GM10266 (cell line): ENCODE measurements around the gene BMPR1B.

Experiments used
- DNase-seq: peaks from one replicate; pipeline ENCODE4 v3.0.0; 2012; ENCODE audit errors: extremely low spot score
- TF ChIP-seq, protein P1 (sequence below): IDR thresholded peaks from 2 replicates; pipeline ENCODE4 v1.5.1; 2012; ENCODE audit warnings: mild to moderate bottlenecking, low read depth; ENCODE audit not compliant: control insufficient read depth, insufficient read depth; ENCODE audit errors: missing control alignments

Gene BMPR1B

DNA sequence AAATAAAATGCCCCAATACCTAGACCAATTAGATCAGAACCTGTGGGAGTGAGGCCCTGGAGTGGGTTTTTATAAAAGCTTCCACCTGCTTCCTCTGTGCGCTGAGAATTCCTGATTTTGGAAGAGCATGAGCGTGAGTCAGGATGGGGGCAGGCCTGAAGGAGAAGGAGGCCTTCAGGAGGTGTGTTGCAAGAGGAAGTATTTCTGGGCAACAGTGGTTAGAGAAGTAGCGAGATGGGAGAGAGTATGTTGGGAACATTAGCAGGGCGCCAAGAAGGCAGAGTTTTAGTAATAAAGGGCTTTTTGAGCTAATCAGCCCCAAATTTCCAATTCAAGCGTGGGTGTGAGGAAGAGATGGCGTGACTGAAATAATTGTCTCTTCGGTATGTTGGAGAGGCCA lies 441.2 kb downstream of the BMPR1B start:
- DNase-seq: no peak
- TF ChIP-seq, protein P1, sequence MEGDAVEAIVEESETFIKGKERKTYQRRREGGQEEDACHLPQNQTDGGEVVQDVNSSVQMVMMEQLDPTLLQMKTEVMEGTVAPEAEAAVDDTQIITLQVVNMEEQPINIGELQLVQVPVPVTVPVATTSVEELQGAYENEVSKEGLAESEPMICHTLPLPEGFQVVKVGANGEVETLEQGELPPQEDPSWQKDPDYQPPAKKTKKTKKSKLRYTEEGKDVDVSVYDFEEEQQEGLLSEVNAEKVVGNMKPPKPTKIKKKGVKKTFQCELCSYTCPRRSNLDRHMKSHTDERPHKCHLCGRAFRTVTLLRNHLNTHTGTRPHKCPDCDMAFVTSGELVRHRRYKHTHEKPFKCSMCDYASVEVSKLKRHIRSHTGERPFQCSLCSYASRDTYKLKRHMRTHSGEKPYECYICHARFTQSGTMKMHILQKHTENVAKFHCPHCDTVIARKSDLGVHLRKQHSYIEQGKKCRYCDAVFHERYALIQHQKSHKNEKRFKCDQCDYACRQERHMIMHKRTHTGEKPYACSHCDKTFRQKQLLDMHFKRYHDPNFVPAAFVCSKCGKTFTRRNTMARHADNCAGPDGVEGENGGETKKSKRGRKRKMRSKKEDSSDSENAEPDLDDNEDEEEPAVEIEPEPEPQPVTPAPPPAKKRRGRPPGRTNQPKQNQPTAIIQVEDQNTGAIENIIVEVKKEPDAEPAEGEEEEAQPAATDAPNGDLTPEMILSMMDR: no peak

DNA sequence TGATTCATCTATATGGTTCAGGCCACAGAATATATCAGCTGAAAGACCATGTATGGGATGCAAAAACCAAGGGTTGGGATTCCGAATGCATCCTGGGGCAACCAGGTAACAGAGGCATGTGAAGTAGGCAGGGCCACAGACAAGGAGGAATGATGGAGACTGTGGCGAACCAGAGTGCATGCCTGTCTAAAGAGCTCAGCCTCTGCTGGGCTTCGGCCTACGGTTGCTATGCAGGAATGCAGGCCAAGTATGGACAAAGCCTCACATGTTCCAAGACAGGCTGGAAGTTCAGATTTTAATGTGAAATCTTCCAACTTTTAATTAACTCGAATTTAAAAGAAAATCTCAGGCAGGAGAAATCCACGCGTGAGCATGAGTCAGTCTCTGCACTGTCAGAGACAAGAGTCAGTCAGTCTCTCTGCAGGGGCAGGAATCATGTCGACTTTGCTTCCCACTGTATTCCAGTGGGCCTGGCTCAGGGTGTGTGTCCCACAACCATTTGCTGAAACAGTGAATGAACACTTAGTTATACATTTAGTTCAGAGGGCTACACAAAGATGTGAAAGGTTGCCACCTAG lies 446.6 kb downstream of the BMPR1B start:
- TF ChIP-seq, protein P1: no peak
- no peak for DNase-seq

DNA sequence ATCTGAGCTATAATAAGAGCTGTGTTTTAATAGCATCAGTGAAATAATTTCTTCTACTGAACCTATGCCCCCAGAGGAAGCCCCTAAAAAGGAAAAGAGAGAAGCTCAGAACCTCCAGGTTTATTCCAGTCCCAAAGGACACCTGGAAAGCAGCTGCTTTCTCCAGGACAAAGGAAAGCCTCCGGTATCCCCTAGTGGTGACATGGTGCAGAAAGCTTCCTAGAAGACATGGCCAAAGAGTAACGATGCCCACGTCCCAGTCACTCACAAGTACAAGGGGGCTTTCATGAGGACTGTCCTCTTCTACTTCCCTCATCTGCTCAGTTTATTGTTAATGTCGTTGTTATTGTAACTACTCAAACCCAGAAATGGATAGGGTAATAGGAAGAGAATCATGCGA lies 447.1 kb downstream of the BMPR1B start:
- TF ChIP-seq, protein P1: no peak
- DNase-seq: no peak
